ENCODE measurements around the gene PTPRN2.
"Not testable (repeated sequence)": the region's sequence is repeated elsewhere in the genome, so short reads cannot be mapped to it uniquely, and the experiment has no call there.

The PTPRN2 gene

GRCh38 chr7:158357106-158357897 is 230.3 kb downstream of the PTPRN2 start:
- in situ Hi-C loops (cut with MboI; ENCODE audit: low sequenced_read_pairs), result no loop called here

DNA sequence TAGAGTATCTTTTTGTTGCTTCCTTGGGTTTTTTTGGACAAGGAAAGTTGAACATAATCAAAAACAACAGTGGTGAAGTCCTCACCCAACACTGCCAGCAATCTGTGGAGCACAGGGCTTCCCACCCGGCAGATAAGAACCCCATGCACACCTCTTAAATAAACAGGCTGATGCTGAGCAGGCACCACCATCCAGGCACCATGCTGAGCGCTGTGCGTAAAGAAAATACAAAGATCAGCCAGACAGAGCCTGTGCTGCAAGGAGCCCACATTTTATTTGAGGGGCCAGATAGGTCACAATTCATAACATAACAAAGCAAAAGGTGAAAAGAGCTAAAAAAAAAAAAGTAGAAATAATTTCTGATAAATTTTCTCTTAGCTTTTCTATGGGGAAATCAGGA is 231.2 kb downstream of the PTPRN2 start:
- in situ Hi-C loops (cut with MboI; ENCODE audit: low sequenced_read_pairs), result no loop called here

DNA sequence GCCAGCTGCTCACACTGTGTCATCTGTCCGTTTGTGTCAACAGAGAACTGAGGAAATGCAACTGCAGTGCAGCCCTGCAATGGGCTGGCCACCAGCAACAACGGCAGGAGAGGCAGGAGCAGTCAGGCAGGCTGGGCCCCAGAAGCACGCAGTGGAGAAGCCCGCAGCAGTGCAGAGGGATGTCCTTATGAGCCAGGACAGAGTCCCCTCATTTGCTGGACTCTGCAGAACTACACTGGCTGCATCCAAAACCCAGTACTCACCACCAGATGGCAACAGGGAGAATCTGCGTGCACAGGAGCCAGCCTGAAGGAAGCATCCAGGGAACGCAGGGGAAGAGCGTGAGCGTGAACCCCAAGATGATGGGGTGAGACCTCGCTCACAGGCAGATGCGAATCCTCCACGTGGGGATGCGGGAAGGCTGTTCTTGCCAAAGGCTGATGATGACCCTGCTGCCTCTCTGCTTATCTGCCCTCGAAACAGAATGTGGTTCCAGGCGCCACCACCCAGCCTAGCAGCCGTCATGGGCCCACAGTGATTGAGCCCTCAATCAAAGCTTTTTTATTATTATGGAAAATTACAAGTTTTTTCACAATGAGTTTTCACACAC is 232.1 kb downstream of the PTPRN2 start:
- in situ Hi-C loops (cut with MboI; ENCODE audit: low sequenced_read_pairs), result no loop called here

DNA sequence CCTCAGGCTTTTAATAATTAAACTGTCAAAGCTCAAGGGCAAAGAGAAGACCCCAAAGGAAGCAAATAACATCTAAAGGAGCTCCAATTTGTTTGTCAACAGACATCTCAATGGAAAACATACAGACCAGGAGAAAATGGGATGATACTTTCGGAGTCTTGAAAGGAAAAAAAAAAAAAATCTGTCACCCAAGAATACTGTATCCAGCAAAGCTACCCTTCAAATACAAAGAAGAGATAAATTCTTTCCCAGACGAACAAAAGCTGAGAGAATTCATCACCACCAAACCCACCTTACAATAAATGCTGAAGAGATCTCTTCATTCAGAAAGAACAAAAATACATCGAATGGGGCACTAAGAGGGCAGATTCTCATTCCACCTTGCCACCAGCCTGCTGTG is 232.8 kb downstream of the PTPRN2 start:
- in situ Hi-C loops (cut with MboI; ENCODE audit: low sequenced_read_pairs), result no loop called here

DNA sequence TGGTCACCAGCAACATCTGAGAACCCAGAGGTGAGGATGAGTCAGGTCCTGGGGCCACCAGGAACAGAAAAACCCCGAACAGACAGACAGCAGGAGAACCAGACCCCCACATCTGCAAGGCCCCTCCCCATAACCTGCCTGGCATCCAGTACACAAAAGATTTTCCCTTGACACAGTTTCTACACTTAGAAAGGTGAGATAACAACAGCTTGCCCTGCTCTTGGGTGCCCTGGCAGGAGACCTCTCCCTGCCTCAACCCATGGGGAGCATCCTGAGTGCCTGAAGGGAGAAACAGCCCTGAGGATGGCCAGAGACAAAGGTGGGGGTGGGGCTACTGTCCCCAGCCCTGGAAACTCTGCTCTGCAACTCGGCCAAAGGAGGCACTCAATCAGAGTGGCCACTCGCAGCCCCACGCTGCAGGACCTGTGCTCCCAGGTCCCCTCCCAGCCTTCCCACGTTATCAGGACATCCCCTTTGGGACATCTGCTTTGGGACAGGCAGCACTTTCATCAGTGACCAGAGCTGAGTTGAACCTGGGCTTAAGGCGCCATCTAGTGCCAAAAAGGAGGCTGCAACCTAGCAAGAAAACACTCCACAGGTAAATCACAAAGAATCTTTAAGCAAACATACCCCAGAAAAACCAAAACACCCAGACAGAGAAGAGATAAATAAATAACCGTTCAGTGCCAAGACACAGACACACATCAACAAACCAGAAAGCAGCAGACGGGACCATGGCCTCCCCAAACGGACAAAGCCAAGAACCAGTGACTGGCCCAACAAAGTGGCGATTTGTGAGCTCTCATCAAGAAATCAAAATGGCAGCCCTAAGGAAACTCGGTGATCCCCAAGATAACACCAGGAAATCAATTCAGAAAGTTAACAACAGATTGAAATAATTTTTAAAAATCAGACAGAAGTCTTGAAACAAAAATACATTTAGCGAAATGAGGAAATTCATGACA is 233.7 kb downstream of the PTPRN2 start:
- in situ Hi-C loops (cut with MboI; ENCODE audit: low sequenced_read_pairs), result no loop called here

GRCh38 chr7:158351899-158352729 is 235.5 kb downstream of the PTPRN2 start:
- in situ Hi-C loops (cut with MboI; ENCODE audit: low sequenced_read_pairs), result not testable (repeated sequence)

- in situ Hi-C loops (cut with MboI; ENCODE audit: low sequenced_read_pairs), result no loop called here
These were observed 236.1 kb downstream of the PTPRN2 start for GRCh38 chr7:158351481-158351880.

DNA sequence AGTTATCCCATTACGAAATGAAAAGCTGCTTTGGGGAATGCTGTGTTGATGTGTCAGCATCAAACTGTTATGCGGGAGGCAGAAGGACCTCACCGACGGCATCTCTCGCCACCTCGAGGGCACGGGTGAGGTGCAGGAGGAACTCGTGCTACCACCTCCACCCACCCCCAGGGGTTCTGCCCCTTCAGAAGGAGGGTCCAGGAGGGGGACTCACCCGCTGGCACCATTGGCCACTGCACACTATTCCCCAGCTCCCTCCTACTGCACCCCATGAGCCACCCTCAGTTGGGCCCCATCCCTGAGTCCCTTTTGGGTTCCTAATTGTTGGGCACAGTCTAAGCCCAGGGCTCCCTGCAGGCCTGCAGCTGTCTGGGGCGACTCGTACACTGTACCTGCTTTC is 236.6 kb downstream of the PTPRN2 start:
- in situ Hi-C loops (cut with MboI; ENCODE audit: low sequenced_read_pairs), result no loop called here

DNA sequence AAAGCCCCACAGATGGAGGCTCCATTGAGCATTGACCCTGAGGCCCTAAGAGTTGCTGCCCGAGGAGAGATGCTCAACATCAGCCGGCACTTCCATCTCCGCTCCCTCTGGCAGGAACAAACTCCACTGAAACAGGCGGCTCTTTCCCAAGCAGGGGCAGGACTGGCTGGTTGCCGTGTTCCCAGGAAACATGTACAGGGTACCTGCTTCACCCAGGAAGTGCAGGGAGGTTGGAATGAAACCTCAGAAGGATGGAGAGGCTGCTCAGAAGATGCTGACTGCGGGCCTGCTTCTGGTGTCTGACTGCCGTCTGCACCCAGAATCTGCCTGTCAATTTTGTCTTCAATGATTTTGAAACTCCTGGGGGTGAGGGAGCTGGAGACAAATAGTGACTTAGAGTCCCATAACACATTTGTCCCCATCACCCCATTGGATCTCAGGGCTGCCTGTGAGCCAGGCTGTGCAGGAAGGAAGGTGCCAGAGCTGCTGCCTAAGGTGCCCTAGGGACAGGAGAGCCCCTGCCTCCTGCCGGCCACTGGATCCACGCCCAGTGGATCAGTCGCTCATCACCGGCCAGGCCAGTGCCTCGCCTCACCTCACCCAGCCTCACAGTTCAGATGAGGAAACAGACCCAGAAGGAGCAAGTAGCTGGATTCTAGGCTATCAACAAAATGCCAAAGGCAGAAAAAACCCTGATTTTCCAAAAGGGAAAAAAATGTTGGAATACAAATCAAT is 237.3 kb downstream of the PTPRN2 start:
- in situ Hi-C loops (cut with MboI; ENCODE audit: low sequenced_read_pairs), result no loop called here

GRCh38 chr7:158348446-158348845 is 239.2 kb downstream of the PTPRN2 start:
- in situ Hi-C loops (cut with MboI; ENCODE audit: low sequenced_read_pairs), result no loop called here

GRCh38 chr7:158348039-158348438 is 239.6 kb downstream of the PTPRN2 start:
- in situ Hi-C loops (cut with MboI; ENCODE audit: low sequenced_read_pairs), result not testable (repeated sequence)

DNA sequence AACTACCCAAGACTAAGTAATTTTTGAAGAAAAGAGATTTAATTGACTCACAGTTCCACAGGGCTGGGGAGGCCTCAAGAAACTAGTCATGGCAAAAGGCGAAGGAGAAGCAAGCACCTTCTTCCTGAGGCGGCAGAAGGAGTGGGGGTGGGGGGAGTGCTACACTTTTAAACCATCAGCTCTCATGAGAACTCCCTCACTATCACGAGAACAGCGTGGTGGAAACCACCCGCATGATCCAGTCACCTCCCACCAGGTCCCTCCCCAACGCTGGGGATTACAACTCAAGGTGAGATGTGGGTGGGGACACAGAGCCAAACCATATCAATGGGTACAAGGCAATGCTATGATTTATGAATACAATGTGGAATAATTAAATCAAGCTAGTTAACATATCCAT is 241.9 kb downstream of the PTPRN2 start:
- in situ Hi-C loops (cut with MboI; ENCODE audit: low sequenced_read_pairs), result no loop called here

DNA sequence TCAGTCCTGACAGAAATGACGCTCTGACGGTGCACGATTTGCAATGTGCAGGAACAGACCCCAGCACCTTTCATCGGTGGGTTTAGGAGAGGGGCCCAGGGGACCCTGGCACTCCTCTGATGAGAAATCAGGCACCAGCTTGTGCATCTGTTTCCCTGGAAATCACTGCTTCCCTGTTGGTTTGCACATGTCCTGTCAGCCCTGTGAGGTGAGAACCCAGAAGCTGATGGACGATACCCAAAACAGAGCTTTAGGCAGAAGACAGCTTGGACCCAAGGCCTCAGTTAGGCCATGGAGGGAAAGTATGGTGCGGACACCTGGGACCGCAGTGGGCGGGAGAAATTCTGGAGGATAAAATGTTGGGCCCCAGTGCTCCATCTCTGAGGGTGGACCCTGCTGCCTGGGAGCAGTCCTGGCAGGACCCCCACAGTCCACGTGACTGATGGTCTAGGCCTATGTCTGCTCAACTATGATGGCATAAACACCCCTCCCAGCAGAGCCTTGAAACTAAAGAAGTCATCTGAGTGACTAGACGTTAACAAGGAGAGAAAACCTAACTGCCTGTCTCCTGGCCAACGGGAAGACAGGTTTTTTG is 242.8 kb downstream of the PTPRN2 start:
- in situ Hi-C loops (cut with MboI; ENCODE audit: low sequenced_read_pairs), result no loop called here

GRCh38 chr7:158343936-158344455 is 243.6 kb downstream of the PTPRN2 start:
- in situ Hi-C loops (cut with MboI; ENCODE audit: low sequenced_read_pairs), result no loop called here

GRCh38 chr7:158343526-158343925 is 244.1 kb downstream of the PTPRN2 start:
- in situ Hi-C loops (cut with MboI; ENCODE audit: low sequenced_read_pairs), result no loop called here

- in situ Hi-C loops (cut with MboI; ENCODE audit: low sequenced_read_pairs), result not testable (repeated sequence)
These were observed 246.5 kb downstream of the PTPRN2 start for GRCh38 chr7:158341097-158341496.

DNA sequence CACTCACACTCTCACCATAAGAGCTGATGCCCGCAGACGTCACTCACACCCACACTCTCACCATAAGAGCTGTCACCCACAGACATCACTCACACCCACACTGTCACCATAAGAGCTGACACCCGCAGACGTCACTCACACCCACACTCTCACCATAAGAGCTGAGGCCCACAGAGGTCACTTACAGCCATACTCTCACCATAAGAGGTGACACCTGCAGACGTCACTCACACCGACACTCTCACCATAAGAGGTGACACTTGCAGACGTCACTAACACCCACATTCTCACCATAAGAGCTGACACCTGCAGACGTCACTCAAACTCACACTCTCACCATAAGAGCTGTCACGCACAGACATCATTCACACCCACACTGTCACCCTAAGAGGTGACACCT is 250.7 kb downstream of the PTPRN2 start:
- in situ Hi-C loops (cut with MboI; ENCODE audit: low sequenced_read_pairs), result not testable (repeated sequence)

DNA sequence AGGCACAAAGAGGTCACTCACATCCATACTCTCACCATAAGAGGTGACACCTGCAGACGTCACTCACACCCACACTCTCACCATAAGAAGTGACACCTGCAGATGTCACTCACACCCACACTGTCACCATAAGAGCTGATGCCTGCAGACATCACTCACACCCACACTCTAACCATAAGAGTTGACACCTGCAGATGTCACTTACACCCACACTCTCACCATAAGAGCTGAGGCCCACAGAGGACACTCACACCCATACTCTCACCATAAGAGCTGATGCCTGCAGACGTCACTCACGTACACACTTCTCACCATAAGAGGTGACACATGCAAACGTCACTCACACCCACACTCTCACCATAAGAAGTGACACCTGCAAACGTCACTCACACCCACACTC is 255.1 kb downstream of the PTPRN2 start:
- in situ Hi-C loops (cut with MboI; ENCODE audit: low sequenced_read_pairs), result not testable (repeated sequence)

GRCh38 chr7:158331826-158332450 is 255.7 kb downstream of the PTPRN2 start:
- in situ Hi-C loops (cut with MboI; ENCODE audit: low sequenced_read_pairs), result not testable (repeated sequence)

All from hTERT RPE-1 (cell line).